HL-60 (cell line): ENCODE data around the gene GBP2.

Source experiments
- DNase-seq, 2 experiments: peaks; one replicate each; pipeline ENCODE4 v3.0.0-alpha.2; 2010 to 2020; ENCODE audit warnings: low read depth in 1 of 2, low spot score in 1 of 2
- H3K27ac ChIP-seq: fragments of 250-450 bp; sonication (Bioruptor Pico); replicated peaks from 2 replicates; pipeline ENCODE4 v1.5.1; 2020; ENCODE audit warnings: mild to moderate bottlenecking, moderate library complexity
- H3K27me3 ChIP-seq: fragments of 250-450 bp; sonication (Bioruptor Pico); 2 replicates; pipeline ENCODE4 v1.5.1; 2021; ENCODE audit warnings: mild to moderate bottlenecking, moderate library complexity; ENCODE audit not compliant: insufficient read depth, poor library complexity, severe bottlenecking
- H3K4me3 ChIP-seq: replicated peaks from 2 replicates; pipeline ENCODE4 v1.5.1; 2011; ENCODE audit warnings: mild to moderate bottlenecking, control low read depth, low read length; ENCODE audit not compliant: insufficient read depth
- GABPA ChIP-seq: IDR thresholded peaks from 2 replicates; pipeline ENCODE4 v1.6.1; 2012; ENCODE audit warnings: low read depth
- POLR2AphosphoS5 ChIP-seq: IDR thresholded peaks from 2 replicates; pipeline ENCODE4 v1.6.1; 2012; ENCODE audit warnings: low read depth
- SPI1 ChIP-seq: IDR thresholded peaks from 2 replicates; pipeline ENCODE4 v1.6.1; 2012; ENCODE audit warnings: low read depth, mild to moderate bottlenecking, borderline replicate concordance
- TF ChIP-seq, protein P1 (sequence below): IDR thresholded peaks from one replicate; pipeline ENCODE4 v1.5.1; 2011; ENCODE audit warnings: low read length, control low read depth, inconsistent platforms; ENCODE audit not compliant: insufficient read depth
- TF ChIP-seq, protein P2 (sequence below): IDR thresholded peaks from 2 replicates; pipeline ENCODE4 v1.6.1; 2012; ENCODE audit warnings: low read depth; ENCODE audit not compliant: insufficient replicate concordance

GBP2 gene

DNA sequence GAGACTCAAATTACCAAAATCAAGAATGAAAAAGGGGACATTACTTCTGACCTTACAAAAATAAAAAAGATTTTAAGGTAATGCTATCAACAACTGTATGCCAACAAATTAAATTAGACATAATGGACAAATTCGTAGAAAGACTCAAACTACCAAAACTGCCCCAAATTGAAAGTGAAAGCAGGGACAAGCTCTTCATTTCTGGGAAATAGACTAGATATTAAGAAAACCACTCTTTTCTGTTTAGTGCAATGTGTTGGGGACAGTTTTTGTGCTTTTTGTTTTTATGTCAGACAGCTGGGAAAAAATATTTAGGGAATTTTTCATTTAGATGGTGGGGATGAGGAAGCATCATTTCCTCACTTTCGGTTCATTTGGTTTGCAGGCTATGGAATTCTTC, 56.0 kb downstream of the GBP2 start:
- DNase-seq = no peak
- TF ChIP-seq GABPA (no peak), POLR2AphosphoS5 (no peak), SPI1 (no peak)
- TF ChIP-seq, protein P1, sequence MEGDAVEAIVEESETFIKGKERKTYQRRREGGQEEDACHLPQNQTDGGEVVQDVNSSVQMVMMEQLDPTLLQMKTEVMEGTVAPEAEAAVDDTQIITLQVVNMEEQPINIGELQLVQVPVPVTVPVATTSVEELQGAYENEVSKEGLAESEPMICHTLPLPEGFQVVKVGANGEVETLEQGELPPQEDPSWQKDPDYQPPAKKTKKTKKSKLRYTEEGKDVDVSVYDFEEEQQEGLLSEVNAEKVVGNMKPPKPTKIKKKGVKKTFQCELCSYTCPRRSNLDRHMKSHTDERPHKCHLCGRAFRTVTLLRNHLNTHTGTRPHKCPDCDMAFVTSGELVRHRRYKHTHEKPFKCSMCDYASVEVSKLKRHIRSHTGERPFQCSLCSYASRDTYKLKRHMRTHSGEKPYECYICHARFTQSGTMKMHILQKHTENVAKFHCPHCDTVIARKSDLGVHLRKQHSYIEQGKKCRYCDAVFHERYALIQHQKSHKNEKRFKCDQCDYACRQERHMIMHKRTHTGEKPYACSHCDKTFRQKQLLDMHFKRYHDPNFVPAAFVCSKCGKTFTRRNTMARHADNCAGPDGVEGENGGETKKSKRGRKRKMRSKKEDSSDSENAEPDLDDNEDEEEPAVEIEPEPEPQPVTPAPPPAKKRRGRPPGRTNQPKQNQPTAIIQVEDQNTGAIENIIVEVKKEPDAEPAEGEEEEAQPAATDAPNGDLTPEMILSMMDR = no peak
- TF ChIP-seq, protein P2, sequence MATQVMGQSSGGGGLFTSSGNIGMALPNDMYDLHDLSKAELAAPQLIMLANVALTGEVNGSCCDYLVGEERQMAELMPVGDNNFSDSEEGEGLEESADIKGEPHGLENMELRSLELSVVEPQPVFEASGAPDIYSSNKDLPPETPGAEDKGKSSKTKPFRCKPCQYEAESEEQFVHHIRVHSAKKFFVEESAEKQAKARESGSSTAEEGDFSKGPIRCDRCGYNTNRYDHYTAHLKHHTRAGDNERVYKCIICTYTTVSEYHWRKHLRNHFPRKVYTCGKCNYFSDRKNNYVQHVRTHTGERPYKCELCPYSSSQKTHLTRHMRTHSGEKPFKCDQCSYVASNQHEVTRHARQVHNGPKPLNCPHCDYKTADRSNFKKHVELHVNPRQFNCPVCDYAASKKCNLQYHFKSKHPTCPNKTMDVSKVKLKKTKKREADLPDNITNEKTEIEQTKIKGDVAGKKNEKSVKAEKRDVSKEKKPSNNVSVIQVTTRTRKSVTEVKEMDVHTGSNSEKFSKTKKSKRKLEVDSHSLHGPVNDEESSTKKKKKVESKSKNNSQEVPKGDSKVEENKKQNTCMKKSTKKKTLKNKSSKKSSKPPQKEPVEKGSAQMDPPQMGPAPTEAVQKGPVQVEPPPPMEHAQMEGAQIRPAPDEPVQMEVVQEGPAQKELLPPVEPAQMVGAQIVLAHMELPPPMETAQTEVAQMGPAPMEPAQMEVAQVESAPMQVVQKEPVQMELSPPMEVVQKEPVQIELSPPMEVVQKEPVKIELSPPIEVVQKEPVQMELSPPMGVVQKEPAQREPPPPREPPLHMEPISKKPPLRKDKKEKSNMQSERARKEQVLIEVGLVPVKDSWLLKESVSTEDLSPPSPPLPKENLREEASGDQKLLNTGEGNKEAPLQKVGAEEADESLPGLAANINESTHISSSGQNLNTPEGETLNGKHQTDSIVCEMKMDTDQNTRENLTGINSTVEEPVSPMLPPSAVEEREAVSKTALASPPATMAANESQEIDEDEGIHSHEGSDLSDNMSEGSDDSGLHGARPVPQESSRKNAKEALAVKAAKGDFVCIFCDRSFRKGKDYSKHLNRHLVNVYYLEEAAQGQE = no peak
- Histone ChIP-seq H3K27ac (no peak overlapping the region), H3K4me3 (no peak overlapping the region), H3K27me3 (no peaks in the 10 kb centered on the region)

DNA sequence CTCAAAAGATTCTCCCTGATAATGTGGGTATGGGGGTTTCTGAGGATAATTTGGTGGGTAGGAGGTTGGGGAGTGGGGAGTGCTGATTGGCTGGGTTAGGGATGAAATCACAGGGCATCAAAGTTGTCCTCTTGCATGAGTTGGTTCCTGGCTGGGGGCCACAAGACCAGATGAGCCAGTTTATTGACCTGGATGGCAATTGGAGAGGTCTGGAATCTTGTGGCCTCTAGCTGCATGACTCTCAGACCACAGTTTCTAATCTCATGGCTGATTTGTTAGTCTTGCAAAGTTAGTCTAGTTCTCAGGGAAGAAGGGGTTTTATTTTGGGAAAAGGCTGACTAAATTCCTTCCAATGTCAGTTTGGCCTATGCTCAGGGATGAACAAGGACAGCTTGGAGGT, 57.6 kb downstream of the GBP2 start:
- H3K27ac ChIP-seq = no peak overlapping the region
- no peak for DNase-seq
- TF ChIP-seq SPI1 (no peak), POLR2AphosphoS5 (no peak)
- TF ChIP-seq, protein P1 = no peak
- no peak overlapping the region for H3K4me3 ChIP-seq
- no peaks in the 10 kb centered on the region for H3K27me3 ChIP-seq

DNA sequence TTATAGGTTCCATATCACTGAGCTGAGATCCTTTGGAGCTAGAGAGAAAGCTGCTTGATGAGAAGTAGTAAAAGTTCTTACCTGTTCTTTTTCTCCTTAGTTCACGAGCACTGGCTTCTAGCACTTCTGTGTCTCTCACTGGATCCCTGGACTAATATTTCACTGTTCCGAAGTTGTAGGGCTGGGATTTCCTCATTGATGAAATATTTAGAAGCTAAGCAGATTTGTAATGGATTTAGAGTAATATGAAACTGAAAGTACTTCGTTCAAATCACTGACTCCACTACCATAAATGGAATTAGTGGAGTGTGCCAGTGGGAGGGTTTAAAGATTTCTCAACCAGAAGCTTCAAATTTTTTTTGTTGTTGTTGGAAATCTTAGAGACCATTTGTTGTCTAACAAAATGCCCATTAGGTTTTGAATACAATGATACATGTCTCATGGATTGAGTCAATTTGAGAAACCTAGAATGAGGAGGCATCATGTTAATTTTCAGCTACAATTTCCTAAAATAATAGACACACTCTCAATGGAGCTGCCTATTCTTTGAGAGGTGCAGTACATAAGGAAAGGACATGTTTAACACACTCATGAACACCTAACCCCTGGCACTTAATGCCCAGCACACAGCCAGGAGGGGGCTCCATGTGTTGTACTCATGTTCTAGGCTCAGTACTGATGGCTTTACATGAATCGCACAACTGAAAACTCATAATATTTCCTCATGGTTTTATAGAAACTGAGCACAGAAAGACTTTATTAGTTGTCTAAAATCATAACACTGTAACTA, 60.6 kb downstream of the GBP2 start, which contains the start of gene GBP1:
GBP1 (minus strand) TSS at position 130 of the 790 bp plus-strand sequence. CDS start 1,974 bp downstream, outside the sequence.
- no peak within 1 kb of the TSS for H3K27ac ChIP-seq
- no peaks in the 10 kb centered on the region for H3K27me3 ChIP-seq
- no peak within 1 kb of the TSS for H3K4me3 ChIP-seq
- no peak for DNase-seq
- TF ChIP-seq, protein P1 = no peak
- TF ChIP-seq SPI1 = no peak
- TF ChIP-seq POLR2AphosphoS5 = no peak
- TF ChIP-seq, protein P2 = no peak
- no peak for TF ChIP-seq GABPA
